ENCODE results near the gene TECTA.

- TF ChIP-seq CTCF (IDR thresholded peaks at IDR 0.05) = no peak
- TF ChIP-seq EP300 (IDR thresholded peaks at IDR 0.05) = no peak
- TF ChIP-seq POLR2A (IDR thresholded peaks at IDR 0.05) = no peak
Observed at GRCh38 chr11:121198491-121198890, 97.4 kb downstream of the TECTA start.
